Stimulated activated CD4-positive, alpha-beta T cell treated with anti-CD3 and anti-CD28 coated beads, Interleukin-15, amount 100 ng/mL, for 1 hour (primary cell): Measurements from ENCODE around the gene TTI1.

Experiments
- DNase-seq, 2 donors: peaks; one replicate each; pipeline ENCODE4 v3.0.0-alpha.2; 2020; ENCODE audit warnings: low read depth in 1 of 2, low spot score in 1 of 2

TTI1 gene

GRCh38 chr20:38055294-38055693 is 22.0 kb upstream of the TTI1 start:
- no peak for DNase-seq

- DNase-seq: no peak
Measured at GRCh38 chr20:38054647-38055046, 21.4 kb upstream of the TTI1 start.

- no peak for DNase-seq
Measured at GRCh38 chr20:38052870-38053269, 19.6 kb upstream of the TTI1 start.

- no peak for DNase-seq
Measured at GRCh38 chr20:38050686-38051085, 17.4 kb upstream of the TTI1 start.

- no peak for DNase-seq
Measured at GRCh38 chr20:38049800-38050199, 16.5 kb upstream of the TTI1 start.

GRCh38 chr20:38046572-38046971 is 13.3 kb upstream of the TTI1 start:
- no peak for DNase-seq

- DNase-seq: no peak
Measured at GRCh38 chr20:38044685-38045084, 11.4 kb upstream of the TTI1 start.

GRCh38 chr20:38043512-38044300 is 10.4 kb upstream of the TTI1 start:
- DNase-seq: no peak

- no peak for DNase-seq
Measured at GRCh38 chr20:38040276-38040675, 7.0 kb upstream of the TTI1 start.

GRCh38 chr20:38036366-38036765 is 3.1 kb upstream of the TTI1 start:
- DNase-seq: no peak

GRCh38 chr20:38034961-38035360 is 1.7 kb upstream of the TTI1 start:
- no peak for DNase-seq

GRCh38 chr20:38034108-38034649 is 923 bp upstream of the TTI1 start:
- no peak for DNase-seq

- no peak for DNase-seq
Measured at GRCh38 chr20:38032585-38033329, 499 bp downstream of the TTI1 start.

- DNase-seq: no peak
Measured at GRCh38 chr20:38031957-38032356, 1.3 kb downstream of the TTI1 start.

GRCh38 chr20:38029453-38029852 is 3.8 kb downstream of the TTI1 start:
- no peak for DNase-seq

GRCh38 chr20:38024496-38024895 is 8.8 kb downstream of the TTI1 start:
- DNase-seq: no peak

- DNase-seq: no peak
Measured at GRCh38 chr20:38023181-38024001, 9.9 kb downstream of the TTI1 start.

- DNase-seq: no peak
Measured at GRCh38 chr20:38021087-38021772, 12.0 kb downstream of the TTI1 start.

- DNase-seq: no peak
Measured at GRCh38 chr20:38018385-38018784, 14.9 kb downstream of the TTI1 start.

GRCh38 chr20:38017959-38018358 is 15.3 kb downstream of the TTI1 start:
- DNase-seq: no peak

- no peak for DNase-seq
Measured at GRCh38 chr20:38013887-38014286, 19.4 kb downstream of the TTI1 start.
